Measurements from ENCODE around the gene RHOV.

DNA sequence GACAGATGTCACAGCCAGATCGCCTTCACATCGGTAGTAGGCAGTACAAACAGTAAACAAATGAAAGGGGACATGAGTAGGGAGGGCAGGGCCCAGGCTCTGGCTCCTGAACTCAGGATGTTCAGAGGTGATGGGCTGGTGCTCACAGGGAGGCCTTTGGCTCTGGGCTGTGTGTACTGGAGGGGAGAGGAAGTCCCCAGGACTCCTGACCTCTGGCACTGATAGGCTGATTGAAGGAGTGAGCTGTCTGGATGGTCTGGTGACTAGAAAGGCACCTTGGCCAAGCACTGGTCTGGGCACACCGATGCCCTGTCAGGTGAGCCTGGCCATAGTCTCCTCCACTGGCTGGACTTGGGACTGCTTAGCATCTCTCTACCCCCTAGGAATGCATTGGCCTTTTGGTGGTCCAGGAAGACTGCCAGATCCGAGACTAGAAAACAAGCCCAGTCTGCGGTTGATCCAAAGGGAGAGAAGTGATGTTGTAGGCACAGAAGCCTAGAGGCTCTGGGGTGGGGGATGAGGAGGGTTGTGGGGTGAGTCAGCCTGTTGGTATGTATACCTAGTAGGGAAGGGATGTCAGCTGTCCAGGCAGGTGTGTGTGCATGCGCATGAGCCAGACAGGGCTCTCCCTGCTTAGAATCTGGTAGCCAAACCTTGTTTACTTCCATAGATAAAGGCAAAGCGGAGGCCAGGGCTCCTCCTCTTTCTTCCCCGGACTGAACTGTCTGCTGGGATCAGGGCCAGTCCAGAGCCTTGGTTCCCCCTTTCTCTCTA is 28.3 kb downstream of the RHOV start:
- TF ChIP-seq, protein P1, sequence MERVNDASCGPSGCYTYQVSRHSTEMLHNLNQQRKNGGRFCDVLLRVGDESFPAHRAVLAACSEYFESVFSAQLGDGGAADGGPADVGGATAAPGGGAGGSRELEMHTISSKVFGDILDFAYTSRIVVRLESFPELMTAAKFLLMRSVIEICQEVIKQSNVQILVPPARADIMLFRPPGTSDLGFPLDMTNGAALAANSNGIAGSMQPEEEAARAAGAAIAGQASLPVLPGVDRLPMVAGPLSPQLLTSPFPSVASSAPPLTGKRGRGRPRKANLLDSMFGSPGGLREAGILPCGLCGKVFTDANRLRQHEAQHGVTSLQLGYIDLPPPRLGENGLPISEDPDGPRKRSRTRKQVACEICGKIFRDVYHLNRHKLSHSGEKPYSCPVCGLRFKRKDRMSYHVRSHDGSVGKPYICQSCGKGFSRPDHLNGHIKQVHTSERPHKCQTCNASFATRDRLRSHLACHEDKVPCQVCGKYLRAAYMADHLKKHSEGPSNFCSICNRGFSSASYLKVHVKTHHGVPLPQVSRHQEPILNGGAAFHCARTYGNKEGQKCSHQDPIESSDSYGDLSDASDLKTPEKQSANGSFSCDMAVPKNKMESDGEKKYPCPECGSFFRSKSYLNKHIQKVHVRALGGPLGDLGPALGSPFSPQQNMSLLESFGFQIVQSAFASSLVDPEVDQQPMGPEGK (CRISPR knock-in tag; IDR thresholded peaks at IDR 0.05; ENCODE audit: borderline replicate concordance) = no peak
- TF ChIP-seq, protein P2, sequence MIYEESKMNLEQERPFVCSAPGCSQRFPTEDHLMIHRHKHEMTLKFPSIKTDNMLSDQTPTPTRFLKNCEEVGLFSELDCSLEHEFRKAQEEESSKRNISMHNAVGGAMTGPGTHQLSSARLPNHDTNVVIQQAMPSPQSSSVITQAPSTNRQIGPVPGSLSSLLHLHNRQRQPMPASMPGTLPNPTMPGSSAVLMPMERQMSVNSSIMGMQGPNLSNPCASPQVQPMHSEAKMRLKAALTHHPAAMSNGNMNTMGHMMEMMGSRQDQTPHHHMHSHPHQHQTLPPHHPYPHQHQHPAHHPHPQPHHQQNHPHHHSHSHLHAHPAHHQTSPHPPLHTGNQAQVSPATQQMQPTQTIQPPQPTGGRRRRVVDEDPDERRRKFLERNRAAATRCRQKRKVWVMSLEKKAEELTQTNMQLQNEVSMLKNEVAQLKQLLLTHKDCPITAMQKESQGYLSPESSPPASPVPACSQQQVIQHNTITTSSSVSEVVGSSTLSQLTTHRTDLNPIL (CRISPR knock-in tag; IDR thresholded peaks at IDR 0.05; ENCODE audit: low read depth) = no peak
- TF ChIP-seq PPARA (CRISPR knock-in tag; IDR thresholded peaks at IDR 0.05; ENCODE audit: borderline replicate concordance) (no peak), ZNF565 (CRISPR knock-in tag; conservative IDR thresholded peaks at IDR 0.05; ENCODE audit: low read depth) (no peak), ISL1 (CRISPR knock-in tag; IDR thresholded peaks at IDR 0.05) (no peak), ZFP3 (CRISPR knock-in tag; IDR thresholded peaks at IDR 0.05) (no peak)
